NCI-H1048 (cell line): Measurements from ENCODE around the gene PIAS1.

ENCODE experiments used
- DNase-seq: peaks from one replicate; lab custom pipeline; 2025; lab: John Stamatoyannopoulos, UW

The PIAS1 gene

DNA sequence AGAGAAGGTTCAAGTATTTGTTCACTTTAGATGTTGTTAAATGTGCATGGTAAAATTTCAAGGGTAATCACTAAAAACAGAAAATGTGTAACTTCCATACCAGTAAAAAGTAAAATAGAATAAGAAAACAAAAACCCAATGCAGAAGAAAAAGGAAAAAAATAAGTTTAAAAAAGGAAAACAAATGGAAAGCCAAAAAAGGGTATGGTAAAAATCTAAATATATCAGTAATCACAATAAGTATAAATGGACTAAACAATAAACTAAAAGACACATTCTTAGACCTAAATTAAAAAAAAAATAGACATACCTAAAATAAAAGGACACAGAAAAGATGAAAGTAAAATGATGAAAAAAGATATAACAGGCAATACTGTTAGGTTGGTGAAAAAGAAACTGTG is 184.9 kb downstream of the PIAS1 start:
- DNase-seq: no peak

DNA sequence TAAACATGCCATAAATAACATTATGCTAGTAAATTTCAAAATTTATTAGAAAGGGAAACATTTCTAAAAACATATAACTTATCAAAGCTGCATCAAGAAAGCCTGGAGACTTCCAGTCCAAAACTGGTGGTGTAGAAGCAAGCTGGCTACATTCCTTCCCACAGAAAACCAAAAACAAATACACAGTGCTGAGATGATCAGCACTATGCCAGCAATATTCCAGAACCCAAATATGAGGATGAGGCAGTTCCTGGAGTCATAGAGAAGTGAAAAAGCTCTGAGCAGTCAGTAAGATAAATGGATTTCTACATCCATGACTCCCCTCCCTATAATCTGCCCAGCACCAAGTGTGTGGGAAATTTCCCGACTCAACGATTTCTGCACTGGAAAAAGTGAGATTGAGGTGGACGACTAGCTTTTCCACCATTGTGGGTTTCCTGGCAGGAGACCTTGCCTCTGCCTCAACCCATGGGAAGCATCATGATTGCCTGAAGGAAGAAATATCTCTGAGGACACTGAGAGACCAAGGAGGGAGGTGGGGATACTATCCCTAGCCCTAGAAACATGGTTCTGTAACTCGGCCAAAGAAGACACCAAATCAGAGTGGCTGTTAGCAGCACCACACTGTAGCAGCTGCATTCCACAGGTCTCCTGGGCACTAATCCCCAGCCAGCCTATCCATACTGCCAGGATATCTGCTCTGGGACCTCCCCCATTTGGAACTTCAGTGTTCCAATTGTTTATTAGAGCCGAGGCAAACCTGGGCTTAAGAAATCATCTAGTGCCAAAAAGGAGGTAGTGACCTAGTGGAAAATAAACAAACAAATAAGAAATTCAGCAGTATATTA is 187.2 kb downstream of the PIAS1 start:
- DNase-seq: no peak
